Gastrocnemius medialis (tissue), 4 donors: ENCODE measurements around the gene ZAR1. TPM values are rescaled to one million over a fixed set of nuclear protein-coding genes. Genes with fewer than 3 reads are reported as not detected.
"Not testable (repeated sequence)": the region's sequence is repeated elsewhere in the genome, so short reads cannot be mapped to it uniquely, and the experiment has no call there.

Experiments
- ATAC-seq, 2 donors: fragments of 150-250 bp; one replicate each; pipeline ENCODE4 v1.9.1; 2016
- DNase-seq, 2 donors: peaks; one replicate each; pipeline ENCODE4 v3.0.0-alpha.2; 2019
- H3K27ac ChIP-seq, 4 donors: fragments of 200-600 bp; sonication (generic); 1 replicate in 1 of 4; 2 replicates in 3 of 4; pipeline ENCODE4 v1.5.1; 2016 to 2018; ENCODE audit warnings: mild to moderate bottlenecking in 2 of 4, moderate library complexity in 1 of 4
- H3K27me3 ChIP-seq, 3 donors: fragments of 200-600 bp; sonication (generic) in 2 of 3; 1 replicate in 1 of 3; 2 replicates in 2 of 3; pipeline versions ENCODE4 v1.5.1 to v1.6.0; 2016 to 2019; ENCODE audit warnings: mild to moderate bottlenecking in 1 of 3, moderate library complexity in 1 of 3
- H3K36me3 ChIP-seq, 2 donors: fragments of 200-600 bp; sonication (generic) in 1 of 2; one replicate each; pipeline ENCODE4 v1.5.1; 2017 to 2018
- H3K4me1 ChIP-seq, 2 donors: fragments of 200-600 bp; sonication (generic) in 1 of 2; one replicate each; pipeline ENCODE4 v1.5.1; 2016 to 2017; ENCODE audit warnings: mild to moderate bottlenecking in 2 of 2
- H3K4me3 ChIP-seq, 4 donors: fragments of 200-600 bp; sonication (generic) in 3 of 4; 1 replicate in 1 of 4; 2 replicates in 3 of 4; pipeline ENCODE4 v1.5.1; 2016 to 2019; ENCODE audit warnings: mild to moderate bottlenecking in 2 of 4
- H3K9me3 ChIP-seq, 3 donors: fragments of 200-600 bp; sonication (generic) in 2 of 3; 1 replicate in 1 of 3; 2 replicates in 2 of 3; pipeline ENCODE4 v1.5.1; 2016 to 2019
- POLR2A ChIP-seq, 2 donors: fragments of 450-650 bp; IDR thresholded peaks; one replicate each; pipeline ENCODE4 v1.6.1; 2017; ENCODE audit warnings: antibody characterized with exemption in 2 of 2, mild to moderate bottlenecking in 2 of 2, moderate library complexity in 2 of 2
- in situ Hi-C, 4 donors: fragments of 200-750 bp; cut with MboI; loops; one replicate each; pipeline versions ENCODE4 v1.15.0 to v1.8.0; 2017; ENCODE audit warnings: low sequenced_read_pairs in 4 of 4
- intact Hi-C: fragments of 100-400 bp; cut with DNase I; formaldehyde crosslinking; loops from one replicate; pipeline ENCODE4 v1.15.1; 2023; ENCODE audit warnings: low total_unique reads
- total RNA-seq, 4 donors: library from RNA; depleted of rRNA; stranded (reverse); fragments of >200 nt; gene quantifications; one replicate each; pipeline versions ENCODE4 v1.1.0 to v1.2.3, GENCODE V29; 2016
- TF ChIP-seq, protein P1 (sequence below), 5 experiments: fragments of 450-650 bp in 3 of 5; fragments of 200-600 bp in 2 of 5; sonication (generic) in 2 of 5; IDR thresholded peaks in 4 of 5; conservative IDR thresholded peaks in 1 of 5; 1 replicate in 4 of 5; 2 replicates in 1 of 5; pipeline ENCODE4 v1.5.1; 2016 to 2019; ENCODE audit warnings: antibody characterized with exemption in 5 of 5, mild to moderate bottlenecking in 3 of 5, moderate library complexity in 3 of 5

Gene ZAR1
- total RNA-seq, 4 donors from 2014 or later, result not detected

DNA sequence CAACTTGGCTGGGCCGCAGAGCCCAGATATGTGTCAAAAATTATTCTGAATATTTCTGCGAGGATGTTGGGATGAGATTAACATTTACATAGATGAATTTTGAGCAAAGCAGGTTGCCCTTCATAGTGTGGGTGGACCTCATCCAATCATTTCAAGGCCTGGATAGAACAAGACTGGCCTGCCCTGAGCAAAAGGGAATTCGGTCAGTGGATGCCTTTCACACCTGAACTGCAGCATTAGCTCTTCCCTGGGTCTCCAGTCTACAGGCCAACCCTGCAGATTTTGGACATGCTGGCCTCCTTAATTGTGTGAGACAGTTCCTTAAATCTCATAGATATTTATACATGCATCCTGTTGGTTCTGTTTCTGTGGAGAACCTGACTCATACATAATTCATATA lies 39.3 kb upstream of the ZAR1 start:
- in situ Hi-C loops, result loop anchor here in 1 of 4 donors (25.0 kb wide), 1 partner anchor 512 kb away; no protein-coding TSS in a partner anchor
- Histone ChIP-seq H3K4me3 (no peak overlapping the region), H3K36me3 (no peaks in the 10 kb centered on the region), H3K4me1 (no peaks in the 10 kb centered on the region), H3K27me3 (no peaks in the 10 kb centered on the region), H3K27ac (no peak overlapping the region), H3K9me3 (no peaks in the 10 kb centered on the region)
- intact Hi-C loops, result no loop called here
- ATAC-seq, result no peak
- no peak for DNase-seq
- TF ChIP-seq, protein P1, sequence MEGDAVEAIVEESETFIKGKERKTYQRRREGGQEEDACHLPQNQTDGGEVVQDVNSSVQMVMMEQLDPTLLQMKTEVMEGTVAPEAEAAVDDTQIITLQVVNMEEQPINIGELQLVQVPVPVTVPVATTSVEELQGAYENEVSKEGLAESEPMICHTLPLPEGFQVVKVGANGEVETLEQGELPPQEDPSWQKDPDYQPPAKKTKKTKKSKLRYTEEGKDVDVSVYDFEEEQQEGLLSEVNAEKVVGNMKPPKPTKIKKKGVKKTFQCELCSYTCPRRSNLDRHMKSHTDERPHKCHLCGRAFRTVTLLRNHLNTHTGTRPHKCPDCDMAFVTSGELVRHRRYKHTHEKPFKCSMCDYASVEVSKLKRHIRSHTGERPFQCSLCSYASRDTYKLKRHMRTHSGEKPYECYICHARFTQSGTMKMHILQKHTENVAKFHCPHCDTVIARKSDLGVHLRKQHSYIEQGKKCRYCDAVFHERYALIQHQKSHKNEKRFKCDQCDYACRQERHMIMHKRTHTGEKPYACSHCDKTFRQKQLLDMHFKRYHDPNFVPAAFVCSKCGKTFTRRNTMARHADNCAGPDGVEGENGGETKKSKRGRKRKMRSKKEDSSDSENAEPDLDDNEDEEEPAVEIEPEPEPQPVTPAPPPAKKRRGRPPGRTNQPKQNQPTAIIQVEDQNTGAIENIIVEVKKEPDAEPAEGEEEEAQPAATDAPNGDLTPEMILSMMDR (IDR thresholded peaks at IDR 0.05 in 4 of 5, conservative IDR thresholded peaks at IDR 0.05 in 1 of 5), result no peak
- no peak for TF ChIP-seq POLR2A (IDR thresholded peaks at IDR 0.05)

DNA sequence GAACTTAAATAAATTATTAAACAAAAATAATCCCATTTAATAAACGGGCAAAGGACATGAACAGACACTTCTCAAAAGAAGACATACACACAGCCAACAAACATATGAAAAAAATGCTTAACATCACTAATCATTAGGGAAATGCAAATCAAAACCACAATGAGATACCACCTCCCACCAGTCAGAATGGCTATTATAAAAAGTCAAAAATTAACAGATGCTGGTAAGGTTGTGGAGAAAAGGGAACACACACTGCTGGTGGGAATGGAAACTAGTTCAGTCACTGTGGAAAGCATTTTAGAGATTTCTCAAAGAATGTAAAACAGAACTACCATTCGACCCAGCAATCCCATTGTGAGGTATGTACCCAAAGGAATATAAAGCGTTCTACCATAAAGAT lies 38.4 kb upstream of the ZAR1 start:
- H3K4me3 ChIP-seq, H3K27me3 ChIP-seq, H3K9me3 ChIP-seq, intact Hi-C loops, H3K4me1 ChIP-seq, H3K27ac ChIP-seq, DNase-seq, ATAC-seq, H3K36me3 ChIP-seq: not testable (repeated sequence)
- in situ Hi-C loops, result loop anchor here in 1 of 4 donors (25.0 kb wide), 1 partner anchor 511 kb away; no protein-coding TSS in a partner anchor

DNA sequence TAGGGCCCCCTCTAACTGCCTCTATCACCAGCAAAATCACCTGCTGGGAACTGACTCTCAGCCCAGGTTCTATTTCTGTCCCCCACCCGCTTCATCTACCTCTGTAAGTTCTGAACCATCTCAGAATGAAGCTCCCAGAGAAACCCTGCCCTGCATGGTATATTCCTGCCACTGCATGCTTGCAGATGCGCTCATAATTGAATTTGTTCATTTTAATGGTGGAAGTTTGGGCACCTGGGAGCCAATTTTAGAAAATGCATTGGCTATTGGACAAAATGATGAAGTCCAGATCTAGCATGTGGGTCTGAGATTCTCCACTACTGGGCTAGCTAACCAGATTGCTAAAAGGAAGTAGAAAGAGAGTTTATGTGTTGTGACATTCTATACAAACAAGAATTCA lies 35.5 kb upstream of the ZAR1 start:
- in situ Hi-C loops, result loop anchor here in 1 of 4 donors (25.0 kb wide), 1 partner anchor 508 kb away; no protein-coding TSS in a partner anchor

DNA sequence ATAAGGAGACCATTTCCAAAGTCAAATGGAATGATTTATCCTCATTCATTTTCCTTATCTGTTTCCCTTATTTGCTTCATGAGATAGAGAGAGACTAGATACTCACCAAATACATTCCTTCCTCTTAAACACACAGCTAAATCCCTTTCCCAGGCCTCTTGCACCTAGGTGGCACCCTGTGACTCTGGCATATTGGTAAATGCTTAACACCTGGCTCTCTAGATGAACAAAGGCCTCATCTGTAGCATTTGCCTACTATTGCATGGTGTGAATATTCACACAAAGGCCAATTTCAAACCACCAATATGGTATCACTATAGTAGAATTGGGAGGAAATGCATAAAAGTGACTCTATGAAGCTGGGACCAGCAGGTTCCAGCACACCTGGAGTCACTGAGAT lies 29.1 kb upstream of the ZAR1 start:
- Histone ChIP-seq H3K9me3 (no peaks in the 10 kb centered on the region), H3K4me1 (no peaks in the 10 kb centered on the region), H3K4me3 (no peak overlapping the region), H3K27ac (no peak overlapping the region), H3K36me3 (no peaks in the 10 kb centered on the region), H3K27me3 (no peaks in the 10 kb centered on the region)
- no peak for ATAC-seq
- DNase-seq, result no peak
- in situ Hi-C loops (loop anchor here in 1 of 4 donors (25.0 kb wide), 1 partner anchor 501 kb away; no protein-coding TSS in a partner anchor), intact Hi-C loops (no loop called here)
- TF ChIP-seq POLR2A (IDR thresholded peaks at IDR 0.05), result no peak
- TF ChIP-seq, protein P1 (IDR thresholded peaks at IDR 0.05 in 4 of 5, conservative IDR thresholded peaks at IDR 0.05 in 1 of 5), result no peak

More for the DNA sequence above, 35.5 kb upstream of the ZAR1 start:
- TF ChIP-seq POLR2A (IDR thresholded peaks at IDR 0.05), result no peak
- TF ChIP-seq, protein P1 (IDR thresholded peaks at IDR 0.05 in 4 of 5, conservative IDR thresholded peaks at IDR 0.05 in 1 of 5), result no peak
- Histone ChIP-seq H3K4me3 (no peak overlapping the region), H3K27ac (no peak overlapping the region), H3K27me3 (no peaks in the 10 kb centered on the region), H3K36me3 (no peaks in the 10 kb centered on the region), H3K4me1 (no peaks in the 10 kb centered on the region), H3K9me3 (no peaks in the 10 kb centered on the region)
- DNase-seq (no peak), ATAC-seq (no peak)
- intact Hi-C loops, result no loop called here

DNA sequence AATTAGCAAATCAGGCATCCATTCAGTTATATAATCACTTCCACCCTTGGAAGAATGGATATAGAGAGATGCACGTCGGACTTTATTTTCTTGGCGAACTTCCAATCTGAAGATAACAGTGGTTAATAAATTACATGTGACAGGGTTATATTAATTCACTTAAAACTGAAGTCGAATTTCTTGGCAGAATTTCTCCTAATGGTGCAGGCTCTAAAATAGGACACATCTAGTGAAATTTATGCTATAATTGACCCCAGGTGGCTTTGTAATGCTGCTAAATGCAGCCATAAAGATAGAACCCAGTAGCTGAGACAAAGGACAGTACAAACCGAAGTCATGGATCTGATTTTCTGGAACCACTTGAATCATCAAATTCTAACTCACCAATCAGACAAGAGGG lies 27.7 kb upstream of the ZAR1 start:
- H3K4me1 ChIP-seq, result no peaks in the 10 kb centered on the region
- intact Hi-C loops (no loop called here), in situ Hi-C loops (loop anchor here in 1 of 4 donors (25.0 kb wide), 1 partner anchor 500 kb away; no protein-coding TSS in a partner anchor)
- ATAC-seq (no peak), DNase-seq (no peak)
- H3K36me3 ChIP-seq, result no peaks in the 10 kb centered on the region
- no peak for TF ChIP-seq POLR2A (IDR thresholded peaks at IDR 0.05)
- no peak overlapping the region for H3K4me3 ChIP-seq
- H3K27me3 ChIP-seq, result no peaks in the 10 kb centered on the region
- no peak overlapping the region for H3K27ac ChIP-seq
- H3K9me3 ChIP-seq, result no peaks in the 10 kb centered on the region

DNA sequence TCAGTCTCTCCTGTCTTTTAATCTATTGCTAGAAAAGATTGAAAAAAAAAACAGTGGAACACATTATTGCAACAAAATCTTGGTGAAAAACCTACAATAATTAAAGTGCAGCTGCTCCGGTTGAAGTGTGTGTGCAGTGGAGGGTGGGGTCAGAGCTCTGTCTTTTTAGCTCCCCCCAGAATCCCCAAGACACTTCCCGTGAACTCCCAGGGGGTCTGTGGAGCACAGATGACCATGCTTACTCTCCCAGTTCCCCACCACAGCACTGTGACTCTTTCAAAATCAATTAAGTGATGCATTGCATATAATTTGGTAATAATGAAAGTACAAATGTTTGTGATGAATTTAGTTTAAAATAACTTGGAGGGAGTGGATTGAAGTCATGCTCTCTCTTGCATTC lies 22.6 kb upstream of the ZAR1 start:
- H3K4me1 ChIP-seq, result no peaks in the 10 kb centered on the region
- in situ Hi-C loops (loop anchor here in 1 of 4 donors (25.0 kb wide), 1 partner anchor 495 kb away; no protein-coding TSS in a partner anchor), intact Hi-C loops (no loop called here)
- DNase-seq, result no peak
- H3K27me3 ChIP-seq, result no peaks in the 10 kb centered on the region
- H3K9me3 ChIP-seq, result no peaks in the 10 kb centered on the region
- no peak overlapping the region for H3K4me3 ChIP-seq
- ATAC-seq, result no peak
- no peak overlapping the region for H3K27ac ChIP-seq
- TF ChIP-seq, protein P1 (IDR thresholded peaks at IDR 0.05 in 4 of 5, conservative IDR thresholded peaks at IDR 0.05 in 1 of 5), result no peak
- no peak for TF ChIP-seq POLR2A (IDR thresholded peaks at IDR 0.05)
- no peaks in the 10 kb centered on the region for H3K36me3 ChIP-seq
